Activated CD8-positive, alpha-beta T cell treated with anti-CD3 and anti-CD28 coated beads for 36 hours (primary cell): Measurements from ENCODE around the gene DHRSX. TPM values are rescaled to one million over a fixed set of nuclear protein-coding genes. Genes with fewer than 3 reads are reported as not detected.

Source experiments
- ATAC-seq: fragments of 200-7000 bp; cut with Tn5 transposase; one replicate; pipeline ENCODE4 v1.10.0; 2021; ENCODE audit warnings: mild to moderate bottlenecking, moderate library complexity
- CTCF ChIA-PET: fragments of 350-600 bp; sonication (Branson Sonifier 250); formaldehyde crosslinking; loops from one replicate; lab custom pipeline; 2021; ENCODE audit warnings: antibody characterized with exemption; lab: Charles Lee
- POLR2A ChIA-PET: fragments of 350-600 bp; sonication (Branson Sonifier 250); formaldehyde crosslinking; loops from one replicate; lab custom pipeline; 2021; ENCODE audit warnings: antibody characterized with exemption; lab: Charles Lee
- DNase-seq: peaks from one replicate; pipeline ENCODE4 v3.0.0-alpha.2; 2020
- H3K27ac Mint-ChIP-seq: one replicate; pipeline ENCODE4 v1.8.0; 2021; ENCODE audit warnings: mild to moderate bottlenecking, mixed read lengths
- H3K27me3 Mint-ChIP-seq: one replicate; pipeline ENCODE4 v1.8.0; 2021; ENCODE audit warnings: mixed read lengths
- H3K36me3 Mint-ChIP-seq: one replicate; pipeline ENCODE4 v1.8.0; 2021; ENCODE audit warnings: low read depth, mixed read lengths
- H3K4me1 Mint-ChIP-seq: one replicate; pipeline ENCODE4 v1.8.0; 2021; ENCODE audit warnings: low read depth, mixed read lengths
- H3K4me3 Mint-ChIP-seq: one replicate; pipeline ENCODE4 v1.8.0; 2021; ENCODE audit warnings: mild to moderate bottlenecking, moderate library complexity, mixed read lengths
- H3K9me3 Mint-ChIP-seq: one replicate; pipeline ENCODE4 v1.8.0; 2021; ENCODE audit warnings: mixed read lengths
- CTCF ChIP-seq: fragments of 200-600 bp; IDR thresholded peaks from one replicate; pipeline ENCODE4 v1.8.0; 2022; ENCODE audit warnings: antibody characterized with exemption, mild to moderate bottlenecking
- intact Hi-C: fragments of 100-400 bp; cut with micrococcal nuclease; formaldehyde crosslinking; loops from one replicate; pipeline ENCODE4 v1.10.0; 2022
- total RNA-seq, 2 experiments: library from RNA; stranded (reverse); gene quantifications; one replicate each; pipeline ENCODE4 v1.2.3, GENCODE V29; 2021

The DHRSX gene
- total RNA-seq, 2 experiments from 2014 or later: 19.7 to 22.0 TPM

GRCh38 chrX:2376166-2376565 is 124.6 kb downstream of the DHRSX start:
- intact Hi-C loops: no loop called here
- Mint-ChIP-seq H3K27ac (no peak overlapping the region), H3K36me3 (peaks cover 27% of the 10 kb centered on the region), H3K4me3 (no peak overlapping the region), H3K4me1 (peaks cover 13% of the 10 kb centered on the region), H3K9me3 (no peaks in the 10 kb centered on the region), H3K27me3 (no peaks in the 10 kb centered on the region)
- ATAC-seq: no peak
- TF ChIP-seq CTCF: no peak
- ChIA-PET CTCF (no interaction called here), POLR2A (no interaction called here)
- DNase-seq: no peak

- no peaks in the 10 kb centered on the region for H3K27me3 Mint-ChIP-seq
- H3K36me3 Mint-ChIP-seq: peaks cover 27% of the 10 kb centered on the region
- no peak for TF ChIP-seq CTCF
- ATAC-seq (no peak), DNase-seq (no peak)
- POLR2A ChIA-PET: no interaction called here
- H3K9me3 Mint-ChIP-seq: no peaks in the 10 kb centered on the region
- H3K27ac Mint-ChIP-seq: no peak overlapping the region
- CTCF ChIA-PET: no interaction called here
- H3K4me3 Mint-ChIP-seq: no peak overlapping the region
- peaks cover 13% of the 10 kb centered on the region for H3K4me1 Mint-ChIP-seq
- intact Hi-C loops: no loop called here
These were observed 126.7 kb downstream of the DHRSX start for GRCh38 chrX:2374086-2374485.

DNA sequence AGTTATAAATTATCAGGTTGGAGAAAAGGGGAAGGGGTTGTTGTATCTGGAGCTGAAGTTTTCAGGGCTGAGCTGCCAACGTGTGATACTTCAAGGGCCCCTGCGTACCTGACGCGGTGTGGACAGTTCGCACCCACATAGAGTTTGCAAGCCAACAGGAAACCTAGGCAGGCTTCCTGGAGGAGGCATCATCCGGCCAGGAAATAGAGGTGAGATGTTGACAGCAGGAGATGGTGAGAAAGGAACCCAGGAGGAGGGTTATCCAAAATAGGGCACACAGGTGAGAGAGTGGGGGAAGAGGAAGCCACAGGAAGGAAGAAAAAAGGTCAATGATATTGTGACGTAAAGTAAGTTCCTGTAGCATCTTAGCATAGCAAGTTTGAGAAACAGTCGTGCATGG is 127.2 kb downstream of the DHRSX start:
- POLR2A ChIA-PET: no interaction called here
- peaks cover 25% of the 10 kb centered on the region for H3K36me3 Mint-ChIP-seq
- DNase-seq: no peak

DNA sequence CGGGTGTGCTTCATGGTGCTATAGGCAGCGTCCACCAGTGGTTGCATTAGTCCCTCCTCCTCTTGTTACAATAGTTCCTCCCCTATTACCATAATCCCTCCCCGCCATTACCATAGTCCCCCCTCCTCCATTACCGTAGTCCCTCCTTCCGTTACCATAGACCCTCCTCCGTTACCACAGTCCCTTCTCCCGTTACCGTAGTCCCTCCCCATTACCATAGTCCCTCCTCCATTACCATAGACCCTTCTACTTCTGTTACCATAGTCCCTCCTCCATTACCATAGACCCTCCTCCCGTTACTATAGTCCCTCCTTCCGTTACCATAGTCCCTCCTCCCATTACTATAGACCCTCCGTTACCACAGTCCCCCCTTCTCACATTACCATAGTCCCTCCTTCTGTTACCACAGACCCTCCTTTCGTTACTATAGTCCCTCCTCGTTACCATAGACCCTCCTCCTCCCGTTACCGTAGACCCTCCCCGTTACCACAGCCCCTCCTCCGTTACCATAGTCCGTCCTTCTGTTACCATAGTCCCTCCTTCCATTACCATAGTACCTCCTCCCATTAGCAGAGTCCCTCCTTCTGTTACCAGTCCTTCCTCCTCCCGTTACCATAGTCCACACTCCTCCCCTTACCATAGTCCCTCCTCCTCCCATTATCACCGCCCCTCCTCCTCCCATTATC is 129.6 kb downstream of the DHRSX start:
- ATAC-seq (no peak), DNase-seq (no peak)
- Mint-ChIP-seq H3K9me3 (no peaks in the 10 kb centered on the region), H3K36me3 (peaks cover 20% of the 10 kb centered on the region), H3K4me3 (no peak overlapping the region), H3K27ac (no peak overlapping the region), H3K4me1 (peaks cover 12% of the 10 kb centered on the region), H3K27me3 (no peaks in the 10 kb centered on the region)
- intact Hi-C loops: no loop called here
- no peak for TF ChIP-seq CTCF
- CTCF ChIA-PET: no interaction called here
- POLR2A ChIA-PET: no interaction called here

More for the DNA sequence above, 127.2 kb downstream of the DHRSX start:
- no peak for ATAC-seq
- Mint-ChIP-seq H3K27me3 (no peaks in the 10 kb centered on the region), H3K9me3 (no peaks in the 10 kb centered on the region), H3K27ac (no peak overlapping the region), H3K4me1 (peaks cover 13% of the 10 kb centered on the region), H3K4me3 (no peak overlapping the region)
- TF ChIP-seq CTCF: no peak
- intact Hi-C loops: no loop called here
- CTCF ChIA-PET: no interaction called here

- ATAC-seq (no peak), DNase-seq (no peak)
- no peak for TF ChIP-seq CTCF
- peaks cover 20% of the 10 kb centered on the region for H3K36me3 Mint-ChIP-seq
- peaks cover 10% of the 10 kb centered on the region for H3K4me1 Mint-ChIP-seq
- H3K27me3 Mint-ChIP-seq: no peaks in the 10 kb centered on the region
- intact Hi-C loops: no loop called here
- H3K27ac Mint-ChIP-seq: no peak overlapping the region
- H3K9me3 Mint-ChIP-seq: no peaks in the 10 kb centered on the region
- ChIA-PET CTCF (no interaction called here), POLR2A (no interaction called here)
- H3K4me3 Mint-ChIP-seq: no peak overlapping the region
These were observed 130.3 kb downstream of the DHRSX start for GRCh38 chrX:2370456-2370855.
